ENCODE measurements around the gene NELL2.

The NELL2 gene

DNA sequence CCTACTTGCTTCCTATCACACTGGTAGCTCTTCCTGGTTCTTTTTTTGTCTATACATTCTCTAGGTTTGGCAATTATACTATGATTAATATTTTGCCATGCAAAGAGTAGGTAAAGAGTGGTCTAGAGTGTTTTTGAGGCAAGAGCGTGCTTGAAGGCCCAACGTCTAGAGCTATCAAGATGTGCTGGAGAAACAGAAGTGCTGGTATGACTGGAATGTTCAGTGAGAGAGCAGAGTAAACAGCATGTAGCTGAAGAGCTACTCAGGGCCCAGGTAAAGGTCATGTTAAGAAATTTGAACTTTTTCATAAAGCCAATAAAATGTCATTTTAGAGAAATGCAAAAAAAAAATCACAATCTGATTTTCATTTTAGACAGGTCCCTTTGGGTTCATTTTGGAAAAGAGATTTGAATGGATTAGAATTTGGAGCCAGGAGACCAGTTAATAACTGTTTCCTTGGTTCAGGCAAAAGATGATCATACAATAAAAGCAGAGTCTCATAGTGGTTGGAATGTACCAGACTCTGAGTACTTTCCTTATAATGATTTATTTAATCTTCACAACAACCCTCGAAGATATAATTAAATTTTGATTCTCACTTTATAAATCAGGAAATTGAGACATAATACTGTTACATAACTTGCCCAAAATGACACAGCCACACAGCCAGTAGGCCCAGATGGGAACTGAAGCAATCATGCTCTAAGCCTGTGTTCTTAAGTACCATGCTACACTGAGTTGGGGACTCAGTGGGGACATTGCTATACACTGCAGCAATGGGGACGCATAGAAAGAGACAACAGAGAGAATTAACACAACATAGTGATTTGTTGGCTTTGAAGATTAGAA lies 350.1 kb downstream of the NELL2 start:
- no peak for DNase-seq

DNA sequence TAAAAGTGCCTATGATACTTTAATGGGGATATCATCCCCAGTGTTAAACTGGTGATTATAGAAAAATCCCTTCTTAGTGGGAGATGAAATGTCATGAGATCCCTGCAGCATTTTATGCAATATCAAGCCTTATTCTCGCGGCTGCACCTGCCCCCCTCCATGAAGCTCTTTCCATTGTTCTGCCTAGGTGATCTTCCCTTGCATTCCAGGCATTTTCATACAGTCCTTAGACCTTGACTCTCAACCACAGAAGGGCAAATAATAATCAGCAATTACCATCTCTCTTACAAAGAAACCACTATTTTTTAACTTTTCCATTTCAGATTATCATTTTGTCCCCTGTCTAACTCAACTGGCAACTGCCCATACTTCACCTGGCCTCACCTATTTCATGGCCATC lies 352.3 kb downstream of the NELL2 start:
- no peak for DNase-seq

DNA sequence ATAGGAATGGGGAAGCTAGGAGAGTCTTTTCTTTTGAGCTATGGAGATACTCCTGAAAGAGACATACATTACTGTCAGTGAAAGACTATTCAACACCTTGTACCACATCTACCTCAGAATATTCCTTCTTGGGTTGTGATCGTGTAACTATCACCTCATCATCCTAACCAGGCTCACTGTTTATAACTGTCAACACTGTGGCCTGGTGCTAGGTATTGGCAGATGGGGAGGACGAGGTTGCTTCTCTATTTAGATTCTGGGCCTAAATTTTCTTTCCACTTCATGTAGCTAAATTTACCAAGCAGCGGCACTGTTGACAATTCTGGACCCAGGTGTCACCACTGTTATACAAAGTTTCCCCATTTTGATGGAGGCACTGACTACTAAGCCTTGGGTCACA lies 354.4 kb downstream of the NELL2 start:
- no peak for DNase-seq

DNA sequence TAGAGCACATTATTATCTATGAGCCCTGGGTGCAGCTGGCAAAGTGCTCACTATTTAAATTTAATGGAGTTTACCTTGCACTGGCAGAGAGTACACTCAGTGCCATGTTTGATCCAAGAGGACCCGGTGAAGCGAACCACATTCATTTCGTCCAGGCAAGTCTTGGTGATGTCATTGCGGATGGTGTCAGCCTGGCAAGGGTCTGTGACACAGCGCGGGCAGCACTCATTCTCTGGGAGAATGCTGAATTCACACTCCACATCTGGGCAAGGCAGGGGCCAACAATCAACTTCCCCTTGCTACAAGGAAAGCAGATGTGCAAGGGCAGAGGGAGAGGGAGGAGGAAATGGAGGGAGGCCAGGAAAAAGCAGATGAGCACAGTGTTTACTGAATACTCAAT lies 356.2 kb downstream of the NELL2 start:
- DNase-seq = no peak

DNA sequence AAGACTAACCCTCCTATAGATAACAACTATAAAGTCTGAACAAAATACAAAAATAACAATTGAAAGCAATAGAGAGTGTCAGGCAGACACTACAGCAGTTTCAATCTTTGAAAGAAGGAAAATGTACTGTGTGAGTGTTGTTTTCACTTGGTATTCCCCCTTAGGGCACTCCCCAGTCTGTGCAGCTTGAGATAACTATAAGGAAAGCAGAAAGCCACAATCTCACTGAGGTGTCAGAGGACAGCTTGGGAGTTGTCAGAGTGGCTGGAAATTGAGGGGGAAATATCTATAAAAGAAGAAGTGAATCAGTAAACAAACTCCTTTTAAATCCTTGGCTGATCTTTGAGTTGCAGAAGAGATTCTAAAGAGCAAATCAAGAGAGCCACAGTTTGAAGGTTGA lies 364.8 kb downstream of the NELL2 start:
- no peak for DNase-seq

DNA sequence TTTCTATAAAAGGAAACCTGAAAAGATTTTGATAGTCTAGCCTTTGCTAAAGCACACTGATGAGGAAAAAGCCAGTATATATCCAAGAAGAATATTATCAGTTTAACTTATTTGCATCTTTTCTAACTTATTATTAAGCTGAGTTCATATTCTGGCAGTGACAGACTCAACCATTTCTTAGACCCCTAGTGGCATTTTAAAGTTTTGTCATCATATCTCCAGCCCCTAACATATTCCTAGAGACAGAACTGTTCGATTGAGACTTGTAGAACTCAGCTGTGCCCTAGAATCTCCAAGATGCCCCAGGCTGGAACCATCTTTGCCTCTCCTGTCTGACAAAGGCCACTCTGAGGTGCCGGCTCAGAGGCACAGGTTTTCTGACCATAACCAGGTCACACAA lies 365.6 kb downstream of the NELL2 start:
- no peak for DNase-seq

DNA sequence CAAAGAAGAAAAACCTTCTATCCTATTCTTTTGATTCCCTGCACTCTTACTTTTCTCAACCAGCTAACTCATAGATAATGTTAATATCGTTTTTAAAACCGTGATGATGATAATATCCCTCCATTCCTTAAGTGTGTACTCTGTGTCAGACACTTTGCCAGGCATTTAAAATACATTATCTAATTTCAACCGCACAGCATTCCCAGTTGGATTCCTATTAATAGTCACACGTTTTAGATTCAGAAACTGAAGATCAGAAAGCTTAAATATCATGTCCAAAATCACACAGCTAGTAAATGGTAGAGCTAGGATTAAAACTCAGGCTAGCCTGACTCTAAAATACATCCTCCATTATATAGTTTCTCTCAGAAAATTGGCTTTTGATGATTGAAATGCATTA lies 366.0 kb downstream of the NELL2 start:
- no peak for DNase-seq

DNA sequence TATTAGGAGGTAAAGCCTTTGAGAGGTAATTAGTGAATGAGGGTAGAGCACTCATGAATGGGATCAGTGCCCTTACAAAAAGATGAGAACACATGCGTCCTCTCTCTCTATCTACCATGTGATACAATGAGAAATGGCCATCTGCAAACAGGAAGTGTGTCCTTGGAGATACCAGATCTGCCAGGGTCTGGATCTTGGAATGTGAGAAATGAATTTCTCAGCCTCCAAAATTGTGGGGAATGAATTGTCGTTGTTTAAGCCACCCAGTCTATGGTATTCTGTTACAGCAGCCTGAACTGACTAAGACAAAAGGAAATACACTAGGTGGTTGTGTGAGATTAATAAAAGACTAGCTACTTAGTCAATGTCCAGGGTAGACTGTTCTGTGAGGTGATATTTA lies 366.6 kb downstream of the NELL2 start:
- no peak for DNase-seq

DNA sequence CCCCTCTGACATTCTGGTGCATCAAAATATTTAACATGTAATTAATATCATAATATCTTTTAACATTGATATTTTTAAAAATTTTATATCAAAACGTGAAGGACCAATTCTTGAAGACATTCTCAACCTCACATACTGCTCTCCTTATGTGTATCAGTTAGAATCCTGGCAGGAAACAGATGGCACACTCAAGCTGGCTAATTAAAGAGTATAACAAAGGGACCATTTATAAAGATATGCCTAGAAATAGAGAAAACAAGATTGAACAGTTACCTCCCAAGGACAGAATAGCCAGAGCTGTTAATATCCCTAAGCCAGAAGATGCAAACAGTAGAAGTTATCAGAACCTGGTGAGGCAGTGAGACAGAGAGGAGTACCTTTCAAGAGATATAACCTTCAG lies 368.7 kb downstream of the NELL2 start:
- no peak for DNase-seq

DNA sequence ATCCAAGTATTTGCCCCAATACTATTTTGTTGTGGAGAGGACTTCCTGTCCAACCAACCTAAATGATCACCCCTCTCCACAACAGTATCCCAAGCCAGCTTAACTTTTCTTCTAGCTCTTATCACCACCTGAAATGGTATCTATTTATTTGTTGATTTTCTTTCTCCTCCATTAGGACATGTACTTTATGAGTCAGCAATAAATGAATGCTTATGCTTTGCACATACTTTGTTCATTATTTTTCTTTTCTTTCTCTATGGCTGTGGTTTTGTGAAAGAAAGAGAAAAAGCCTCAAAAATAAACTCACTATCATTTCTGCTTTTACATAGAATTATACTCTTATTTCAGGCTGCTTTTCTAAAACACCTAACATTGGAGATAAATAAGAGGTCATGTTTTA lies 371.3 kb downstream of the NELL2 start:
- DNase-seq = no peak

DNA sequence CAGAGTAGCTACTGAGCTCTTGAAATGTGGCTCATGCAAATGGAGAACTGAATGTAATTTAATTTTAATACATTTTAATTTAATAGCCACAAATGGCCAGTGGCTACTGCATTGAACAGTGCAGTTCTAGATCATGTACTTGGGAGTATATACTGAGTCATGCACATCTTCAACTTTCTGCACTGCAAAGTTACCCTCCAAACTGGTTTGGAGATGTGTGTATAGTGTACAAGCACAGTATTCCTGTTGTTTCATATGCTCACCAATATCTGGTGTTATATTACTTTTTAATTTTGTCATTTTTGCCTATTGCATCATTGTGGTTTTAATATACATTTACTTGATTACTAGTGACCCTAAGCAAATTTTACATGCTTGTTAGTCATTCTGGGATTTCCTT lies 372.8 kb downstream of the NELL2 start:
- no peak for DNase-seq

DNA sequence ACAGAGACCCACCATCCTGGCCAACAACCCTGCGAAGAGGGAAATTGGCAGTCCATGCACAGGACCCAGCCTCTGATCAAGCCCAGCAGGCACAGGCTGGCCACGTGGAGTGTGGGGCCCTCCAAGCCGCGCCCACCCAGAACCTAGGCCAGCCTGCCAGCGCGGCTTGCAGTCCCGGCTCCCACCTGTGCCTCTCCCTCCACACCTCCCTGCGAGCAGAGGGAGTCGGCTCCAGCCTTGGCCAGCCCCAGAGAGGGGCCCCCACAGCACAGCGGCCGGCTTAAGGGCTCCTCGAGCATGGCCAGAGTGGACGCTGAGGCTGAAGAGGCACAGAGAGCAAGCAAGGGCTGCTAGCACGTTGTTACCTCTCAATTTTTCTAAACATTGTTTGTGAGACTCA lies 373.4 kb downstream of the NELL2 start:
- DNase-seq = no peak

DNA sequence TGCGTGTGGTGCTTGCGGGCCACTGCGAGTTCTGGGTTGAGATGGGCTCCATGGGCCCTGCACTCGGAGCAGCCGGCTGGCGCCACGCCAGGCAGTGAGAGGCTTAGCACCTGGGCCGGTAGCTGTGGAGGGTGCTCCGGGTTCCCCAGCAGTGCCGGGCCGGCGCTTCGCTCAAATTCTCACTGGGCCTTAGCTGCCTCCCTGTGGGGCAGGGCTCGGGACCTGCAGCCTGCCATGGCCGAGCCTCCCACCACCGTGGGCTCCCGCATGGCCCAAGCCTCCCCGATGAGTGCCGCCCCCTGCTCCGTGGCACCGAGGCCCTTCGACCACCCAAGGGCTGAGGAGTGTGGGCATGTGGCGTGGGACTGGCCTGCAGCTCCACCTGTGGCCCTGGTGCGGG lies 375.7 kb downstream of the NELL2 start:
- no peak for DNase-seq

DNA sequence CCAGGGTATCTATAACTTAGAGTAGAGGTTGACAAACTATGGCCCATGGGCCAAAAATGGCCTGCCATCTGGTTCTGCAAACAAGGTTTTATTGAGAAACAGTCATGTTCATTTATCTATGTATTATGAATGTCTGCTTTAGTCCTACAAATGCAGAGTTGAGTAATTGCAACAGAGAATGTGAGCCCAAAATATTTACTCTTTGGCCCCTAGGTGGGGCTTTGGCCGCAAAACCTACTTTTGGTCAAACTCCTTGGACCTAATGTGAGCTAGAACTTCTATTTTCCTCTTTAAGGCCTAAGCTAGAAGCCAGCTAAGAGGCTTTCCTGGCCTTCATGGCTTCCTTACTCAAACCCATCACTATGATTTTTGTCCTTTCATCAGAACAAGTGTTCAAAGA lies 379.1 kb downstream of the NELL2 start:
- no peak for DNase-seq

DNA sequence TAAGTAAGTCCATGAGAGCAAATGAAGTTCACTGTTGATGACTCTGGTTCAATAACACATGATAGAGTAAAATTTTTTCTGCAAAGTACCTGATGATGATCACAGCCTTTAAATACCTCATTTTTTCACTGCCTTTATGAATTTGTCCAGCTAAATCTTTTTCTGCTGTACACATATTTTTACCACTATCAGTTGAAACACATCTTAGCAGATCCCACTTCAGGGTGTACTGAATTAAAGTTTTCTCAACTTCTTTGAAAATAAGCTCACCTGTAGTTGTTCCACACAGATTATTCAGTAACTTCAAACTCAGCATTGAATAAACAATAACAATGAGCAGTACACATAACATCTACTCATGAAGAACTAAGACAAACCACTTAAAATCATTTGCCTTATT lies 385.9 kb downstream of the NELL2 start:
- no peak for DNase-seq

DNA sequence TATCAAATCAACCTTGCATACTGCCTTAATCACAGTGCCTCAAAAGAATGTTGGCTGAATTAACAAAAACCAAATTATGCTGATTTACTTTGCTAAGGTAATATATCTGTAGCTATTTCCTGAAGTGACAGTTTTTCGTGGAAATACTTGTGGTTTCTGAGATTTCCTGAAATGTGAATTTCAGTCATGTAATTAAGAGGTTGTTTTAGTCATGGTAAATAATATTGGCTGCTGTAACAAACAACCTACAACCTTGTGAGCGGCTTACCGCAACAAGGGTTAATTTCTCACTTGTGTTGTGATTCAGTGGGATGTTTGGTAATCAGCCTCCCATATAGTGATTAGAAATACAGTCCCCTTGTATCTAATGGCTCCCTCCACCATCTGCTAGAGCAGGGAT lies 387.9 kb downstream of the NELL2 start:
- DNase-seq = no peak

DNA sequence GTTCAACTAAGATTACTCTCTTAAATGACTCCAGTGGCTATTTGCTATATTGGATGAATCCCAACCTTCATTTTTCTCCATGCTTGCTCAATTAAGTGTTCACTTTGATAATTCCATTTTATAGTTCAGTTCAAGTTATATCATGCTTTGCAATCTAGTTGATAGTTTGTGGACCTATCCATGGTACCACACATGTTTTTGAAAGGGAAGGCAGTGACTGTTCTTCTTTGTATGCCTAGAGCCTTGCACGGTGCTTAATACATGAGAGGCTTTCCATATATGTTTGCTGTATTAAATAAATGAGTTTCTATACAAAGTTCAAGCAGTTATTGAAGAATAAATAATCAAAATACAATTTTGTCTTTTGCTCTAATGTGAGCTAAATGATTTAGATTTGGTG lies 391.3 kb downstream of the NELL2 start:
- DNase-seq = no peak

DNA sequence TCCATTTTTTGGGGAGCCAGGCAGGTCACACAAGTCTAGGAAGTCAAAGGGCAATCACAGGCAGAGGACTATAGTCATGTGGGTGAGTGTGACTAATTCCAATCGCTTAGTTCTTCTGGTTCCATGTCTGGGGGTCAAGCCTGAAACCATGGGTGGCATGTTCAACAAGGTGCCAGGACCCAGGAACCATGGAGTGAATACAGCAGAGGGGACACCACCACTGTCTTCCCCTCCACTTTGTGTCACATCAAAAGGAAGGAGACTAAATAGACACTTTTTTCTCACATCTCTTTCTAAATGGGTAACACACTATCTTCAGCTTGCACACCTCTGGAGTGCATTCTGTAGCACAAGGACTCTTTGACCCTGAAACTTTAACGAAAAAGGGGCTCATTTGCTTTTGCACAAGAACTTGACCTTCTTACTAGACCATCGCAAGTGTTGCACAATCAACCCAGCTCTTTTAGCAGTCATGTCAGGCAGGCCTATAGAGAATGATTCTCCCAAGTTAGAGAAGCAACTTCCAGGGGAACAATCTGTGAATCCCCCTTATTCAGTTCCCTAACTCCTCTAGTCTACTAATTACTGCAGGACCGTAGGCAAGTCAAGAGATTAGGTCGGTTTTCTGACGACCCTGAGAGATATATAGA lies 398.7 kb downstream of the NELL2 start:
- DNase-seq = no peak

DNA sequence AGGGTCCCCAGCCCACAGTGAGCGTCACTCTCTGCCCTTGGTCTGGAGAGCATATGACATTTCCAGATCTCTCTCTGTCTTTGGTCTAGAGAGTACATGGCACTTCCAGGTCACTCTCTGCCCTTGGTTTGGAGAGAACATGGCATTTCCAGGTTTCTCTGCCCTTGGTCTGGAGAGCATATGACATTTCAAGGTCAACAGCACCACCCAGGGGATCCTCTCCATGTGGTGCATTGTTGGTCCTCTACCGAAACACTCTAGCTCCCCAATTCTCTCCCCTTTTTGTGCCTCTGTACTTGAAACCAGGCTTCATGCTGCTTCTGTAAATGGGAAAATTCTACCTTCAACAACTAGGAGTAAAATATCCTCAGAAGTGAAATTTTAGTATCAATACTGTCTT lies 399.4 kb downstream of the NELL2 start:
- no peak for DNase-seq

DNA sequence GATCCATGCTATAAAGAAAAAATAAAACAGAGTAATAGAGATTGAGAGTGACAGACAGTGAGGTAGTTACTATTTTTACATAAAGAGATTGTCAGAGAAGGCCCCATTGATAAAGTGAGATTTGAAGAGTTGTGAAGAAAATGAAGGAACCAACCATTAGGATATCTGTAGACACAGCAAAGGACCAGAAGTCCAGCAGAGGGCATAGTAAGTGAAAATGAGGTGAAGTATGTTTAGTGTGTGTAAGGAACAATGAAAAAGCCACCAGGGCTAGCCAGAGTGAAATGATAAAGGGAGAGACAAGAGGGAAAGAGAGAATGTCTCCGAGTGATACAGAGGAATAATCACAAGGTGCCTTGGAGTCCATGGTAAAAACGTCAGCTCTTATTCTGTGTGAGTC lies 411.0 kb downstream of the NELL2 start:
- no peak for DNase-seq

DNA sequence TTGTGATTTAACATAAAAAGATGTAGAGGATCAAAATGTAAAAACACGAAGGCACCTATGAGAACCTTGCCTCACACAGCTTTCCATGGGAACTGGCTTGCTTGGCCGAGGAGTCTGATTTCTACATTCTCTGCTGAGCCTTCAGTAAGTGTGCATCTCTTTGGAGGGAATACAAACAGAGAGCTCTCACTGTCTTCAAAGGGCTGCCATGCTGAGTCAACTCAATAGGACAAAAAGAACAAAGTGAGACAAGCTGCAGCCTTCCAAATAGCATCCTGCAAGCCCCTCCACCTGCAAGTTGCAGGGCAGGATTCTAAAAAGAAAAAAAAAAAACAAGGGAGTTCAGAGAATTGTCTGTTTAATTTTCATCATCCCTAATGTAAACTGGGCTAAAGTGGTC lies 411.9 kb downstream of the NELL2 start:
- DNase-seq = no peak

DNA sequence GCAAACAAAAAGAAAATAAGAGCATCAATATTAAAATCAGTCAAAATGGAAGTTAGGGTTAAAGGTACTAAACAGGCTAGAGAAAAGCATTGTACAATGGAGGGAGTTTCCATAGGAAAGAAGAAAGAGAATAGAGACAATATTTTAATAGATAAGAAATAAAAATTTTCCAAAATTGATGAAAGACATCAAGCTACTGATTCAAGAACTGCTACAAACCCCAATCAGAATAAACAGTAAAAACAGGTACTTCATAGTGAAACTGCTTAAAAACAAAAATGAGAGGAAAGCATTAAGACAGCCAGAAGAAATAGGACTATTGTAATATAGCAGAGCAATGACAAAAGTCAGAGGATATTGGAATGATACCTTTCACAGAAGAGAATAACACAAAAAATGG lies 413.4 kb downstream of the NELL2 start:
- no peak for DNase-seq

DNA sequence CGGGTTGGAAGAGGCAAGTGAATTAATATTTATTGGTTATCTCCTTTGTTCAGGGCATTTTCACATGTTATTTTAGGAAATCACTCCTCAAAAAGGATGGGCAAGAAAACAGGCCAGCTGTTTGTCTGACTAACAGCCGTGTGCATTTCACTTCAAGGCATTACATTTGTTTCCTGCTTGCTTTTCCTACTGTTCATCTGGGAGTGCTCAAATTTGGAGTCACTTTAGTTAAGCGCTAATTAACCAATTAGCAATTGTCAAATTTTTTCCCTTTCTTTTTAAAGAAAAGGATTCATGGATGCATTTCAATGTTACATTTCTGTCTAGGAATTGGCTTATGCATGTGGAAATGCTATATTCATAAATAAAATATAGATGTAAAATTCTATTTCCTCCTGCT lies 415.9 kb downstream of the NELL2 start:
- DNase-seq = no peak

DNA sequence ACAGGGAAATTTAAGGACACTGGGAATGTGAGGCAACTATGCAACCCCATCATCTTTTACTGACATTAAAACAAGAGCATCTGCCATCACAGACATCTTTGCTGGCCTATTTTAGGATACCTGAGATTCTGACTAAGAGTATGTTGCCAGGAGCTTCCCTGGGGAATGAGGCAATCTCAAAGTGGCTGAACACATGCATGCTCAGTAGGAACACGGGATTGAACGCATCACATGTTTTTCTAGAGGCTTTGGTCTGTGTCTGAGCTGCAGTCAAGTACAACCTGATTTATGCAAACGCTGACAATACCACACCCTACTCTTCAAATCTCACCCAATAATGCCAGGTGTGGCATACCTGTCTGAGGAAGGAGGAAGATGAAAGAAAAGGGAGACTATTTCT lies 416.5 kb downstream of the NELL2 start:
- DNase-seq = no peak
